ENCODE measurements around the gene ELP2.

The ELP2 gene

DNA sequence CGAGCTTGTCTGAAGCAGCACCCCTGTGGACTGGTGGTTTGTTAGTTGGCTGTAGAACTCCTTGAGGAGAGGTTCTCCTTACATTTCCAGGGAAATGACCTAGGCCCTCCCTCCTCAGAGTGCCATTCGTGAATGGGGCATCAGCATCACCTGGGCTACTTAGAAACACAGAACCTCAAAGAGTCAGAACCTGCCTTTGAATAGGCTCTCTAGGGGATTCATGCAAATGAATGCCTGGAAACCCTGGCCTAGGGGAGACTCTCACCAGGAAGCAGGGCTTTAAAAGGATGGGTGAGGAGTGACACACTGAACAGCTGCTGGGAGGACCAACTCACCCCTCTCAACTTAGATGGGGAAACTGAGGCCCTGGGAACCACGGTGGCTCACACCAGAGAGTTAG lies 55.5 kb downstream of the ELP2 start:
- in situ Hi-C loops (cut with HindIII; ENCODE audit: low sequenced_read_pairs), result no loop called here

DNA sequence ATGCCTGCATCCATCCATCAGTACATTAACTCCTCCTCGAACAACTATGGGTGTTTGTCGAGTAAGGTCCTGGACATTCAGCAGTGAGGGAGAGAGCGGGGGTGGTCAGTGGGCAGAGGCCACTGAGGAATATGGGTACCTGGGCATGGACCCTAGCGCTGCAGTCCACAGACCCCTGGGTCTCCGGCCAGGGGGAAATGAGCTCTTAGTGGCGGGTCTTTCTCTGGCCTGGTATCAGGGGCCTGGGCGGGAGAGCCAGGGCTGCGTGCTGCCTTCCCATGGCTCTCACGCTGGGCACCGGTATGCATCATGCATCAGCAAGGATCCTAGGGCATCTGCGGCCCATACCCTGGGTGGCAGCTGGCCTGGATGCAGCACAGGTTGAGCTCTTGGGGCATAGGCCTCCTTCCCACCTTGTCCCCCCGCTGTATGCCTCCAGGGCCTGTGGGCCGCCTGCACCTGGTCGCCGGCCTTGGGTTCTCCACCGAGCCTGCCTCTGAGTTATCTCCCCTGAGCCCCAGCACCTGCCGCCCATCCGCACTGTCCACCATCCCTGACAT lies 56.3 kb downstream of the ELP2 start:
- DNase-seq (ENCODE audit: low read depth), result no peak
- H3K4me3 ChIP-seq (ENCODE audit: low read depth, low read length), result peak overlapping the region; percentile 79
- TF ChIP-seq, protein P1, sequence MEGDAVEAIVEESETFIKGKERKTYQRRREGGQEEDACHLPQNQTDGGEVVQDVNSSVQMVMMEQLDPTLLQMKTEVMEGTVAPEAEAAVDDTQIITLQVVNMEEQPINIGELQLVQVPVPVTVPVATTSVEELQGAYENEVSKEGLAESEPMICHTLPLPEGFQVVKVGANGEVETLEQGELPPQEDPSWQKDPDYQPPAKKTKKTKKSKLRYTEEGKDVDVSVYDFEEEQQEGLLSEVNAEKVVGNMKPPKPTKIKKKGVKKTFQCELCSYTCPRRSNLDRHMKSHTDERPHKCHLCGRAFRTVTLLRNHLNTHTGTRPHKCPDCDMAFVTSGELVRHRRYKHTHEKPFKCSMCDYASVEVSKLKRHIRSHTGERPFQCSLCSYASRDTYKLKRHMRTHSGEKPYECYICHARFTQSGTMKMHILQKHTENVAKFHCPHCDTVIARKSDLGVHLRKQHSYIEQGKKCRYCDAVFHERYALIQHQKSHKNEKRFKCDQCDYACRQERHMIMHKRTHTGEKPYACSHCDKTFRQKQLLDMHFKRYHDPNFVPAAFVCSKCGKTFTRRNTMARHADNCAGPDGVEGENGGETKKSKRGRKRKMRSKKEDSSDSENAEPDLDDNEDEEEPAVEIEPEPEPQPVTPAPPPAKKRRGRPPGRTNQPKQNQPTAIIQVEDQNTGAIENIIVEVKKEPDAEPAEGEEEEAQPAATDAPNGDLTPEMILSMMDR (IDR thresholded peaks at IDR 0.05; ENCODE audit: low read depth, low read length, missing control alignments), result no peak
- in situ Hi-C loops (cut with HindIII; ENCODE audit: low sequenced_read_pairs), result no loop called here

More for the DNA sequence above, 55.5 kb downstream of the ELP2 start:
- H3K4me3 ChIP-seq (ENCODE audit: low read depth, low read length), result no peak overlapping the region
- DNase-seq (ENCODE audit: low read depth), result no peak
- TF ChIP-seq, protein P1 (IDR thresholded peaks at IDR 0.05; ENCODE audit: low read depth, low read length, missing control alignments), result no peak

DNA sequence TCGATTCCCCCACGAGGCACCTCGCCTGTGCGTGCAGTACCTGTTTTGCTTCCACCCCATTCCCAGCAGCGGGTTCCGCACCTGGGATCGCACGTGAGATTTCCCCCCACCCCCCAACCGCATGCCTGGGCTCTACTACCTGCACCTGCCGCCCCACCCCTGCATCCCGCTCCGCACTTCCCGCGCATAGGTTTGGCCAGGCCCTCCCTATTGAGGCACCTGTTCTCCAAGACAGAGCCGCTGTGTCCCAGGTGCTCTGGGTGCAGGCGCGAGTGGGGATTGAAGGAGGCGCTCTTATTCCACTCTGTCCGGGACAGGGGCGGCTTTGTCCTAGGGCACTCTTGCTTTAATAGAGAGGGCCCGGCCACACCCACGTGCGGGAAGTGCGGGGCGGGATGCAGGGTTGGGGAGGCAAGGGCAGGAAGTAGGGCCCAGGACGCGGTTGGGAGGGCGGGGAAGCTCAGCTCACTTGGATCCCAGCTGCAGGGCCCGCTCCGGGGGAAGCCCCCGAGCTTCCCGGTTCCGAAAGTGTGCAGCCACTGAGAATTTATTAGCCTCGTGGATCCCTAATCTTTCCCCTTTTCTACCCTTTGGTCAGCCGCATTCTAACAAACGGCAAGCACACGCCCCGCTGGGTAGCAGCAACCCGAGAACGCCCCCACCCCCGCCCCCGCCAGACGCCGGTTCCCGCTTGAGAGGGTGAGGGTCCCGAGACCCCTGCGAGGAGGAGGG lies 56.9 kb downstream of the ELP2 start:
- in situ Hi-C loops (cut with HindIII; ENCODE audit: low sequenced_read_pairs), result no loop called here
- H3K4me3 ChIP-seq (ENCODE audit: low read depth, low read length), result peak overlapping the region; percentile 79
- TF ChIP-seq, protein P1 (IDR thresholded peaks at IDR 0.05; ENCODE audit: low read depth, low read length, missing control alignments), result peak; percentile 6
- no peak for DNase-seq (ENCODE audit: low read depth)

DNA sequence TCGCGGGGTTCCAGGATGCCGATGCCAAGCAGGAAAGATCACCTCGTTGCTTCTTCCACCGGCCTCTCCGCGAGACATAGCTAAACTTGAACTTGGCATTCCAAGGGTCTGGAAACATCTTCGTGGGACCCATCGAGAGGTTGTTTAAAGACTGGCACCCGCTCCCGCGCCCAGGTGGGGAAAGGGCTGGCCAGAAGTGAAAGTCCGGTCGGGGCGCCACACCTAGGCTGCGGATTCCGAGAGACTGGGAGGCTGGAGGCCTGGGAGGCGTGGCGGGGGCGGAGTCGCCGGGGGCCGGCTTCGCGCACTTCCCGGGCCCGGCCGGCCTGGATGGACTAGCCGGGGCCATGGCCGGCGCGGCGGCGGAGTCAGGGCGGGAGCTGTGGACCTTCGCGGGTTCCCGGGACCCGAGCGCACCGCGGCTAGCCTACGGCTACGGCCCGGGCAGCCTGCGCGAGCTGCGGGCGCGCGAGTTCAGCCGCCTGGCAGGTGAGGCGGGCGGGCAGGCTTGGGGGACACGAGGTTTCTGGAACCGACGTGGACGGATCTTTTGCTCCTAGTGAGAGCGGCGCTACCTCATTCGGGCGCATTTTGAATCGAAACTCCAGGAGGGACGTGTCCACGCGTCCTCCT lies 57.6 kb downstream of the ELP2 start, which contains the start of gene MOCOS:
MOCOS (plus strand) TSS at position 305 of the 633 bp plus-strand sequence; CDS start at position 348, 43 bp downstream.
- in situ Hi-C loops (cut with HindIII; ENCODE audit: low sequenced_read_pairs), result no loop called here
- peak within 1 kb of the TSS; percentile 79 for H3K4me3 ChIP-seq (ENCODE audit: low read depth, low read length)
- DNase-seq (ENCODE audit: low read depth), result no peak
- TF ChIP-seq, protein P1 (IDR thresholded peaks at IDR 0.05; ENCODE audit: low read depth, low read length, missing control alignments), result peak; percentile 3

DNA sequence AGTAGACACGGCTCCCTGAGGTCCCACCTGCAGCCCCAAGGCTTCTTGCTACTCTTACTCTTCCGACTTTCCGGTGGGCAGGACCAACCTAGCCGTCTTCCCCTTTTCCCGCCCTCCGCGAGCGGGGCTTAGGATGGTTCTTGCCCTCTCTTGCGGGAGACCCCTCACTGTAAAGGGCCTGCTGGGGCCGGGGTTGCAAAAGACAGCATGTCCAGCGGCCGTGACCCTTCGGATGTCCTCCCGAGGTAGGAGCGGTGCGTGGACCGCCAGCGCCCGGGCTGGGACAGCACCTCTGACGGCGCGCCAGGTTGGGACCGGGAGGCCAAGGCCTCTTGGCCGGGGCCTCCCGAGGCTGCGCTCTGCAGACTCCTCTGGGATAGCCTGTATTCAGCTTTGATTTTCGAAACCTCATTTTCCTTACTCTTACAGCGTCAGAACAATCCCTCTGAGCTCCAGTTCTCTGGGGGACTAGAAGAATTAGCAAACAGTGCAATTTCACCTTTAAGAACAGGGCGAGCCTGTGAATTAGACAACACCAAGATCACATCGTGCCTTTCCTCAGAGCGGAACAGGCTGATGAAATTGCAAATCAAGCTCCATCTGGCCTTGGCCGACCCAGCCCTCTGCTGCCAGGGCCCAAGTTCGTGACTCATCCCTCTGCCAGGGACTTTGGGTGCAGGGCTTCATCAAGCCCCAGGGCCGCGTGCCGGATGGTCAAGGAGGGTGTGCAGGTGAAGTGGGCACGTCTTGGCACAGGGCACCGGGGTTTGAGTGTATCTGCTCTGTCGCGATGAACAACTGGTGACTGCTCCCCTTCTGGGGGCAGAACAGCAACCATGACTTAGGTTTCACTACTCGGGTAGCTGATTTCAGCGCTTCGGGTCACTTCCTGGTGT lies 58.4 kb downstream of the ELP2 start:
- in situ Hi-C loops (cut with HindIII; ENCODE audit: low sequenced_read_pairs), result no loop called here
- no peak for DNase-seq (ENCODE audit: low read depth)
- H3K4me3 ChIP-seq (ENCODE audit: low read depth, low read length), result peak overlapping the region; percentile 79
- TF ChIP-seq, protein P1 (IDR thresholded peaks at IDR 0.05; ENCODE audit: low read depth, low read length, missing control alignments), result no peak

DNA sequence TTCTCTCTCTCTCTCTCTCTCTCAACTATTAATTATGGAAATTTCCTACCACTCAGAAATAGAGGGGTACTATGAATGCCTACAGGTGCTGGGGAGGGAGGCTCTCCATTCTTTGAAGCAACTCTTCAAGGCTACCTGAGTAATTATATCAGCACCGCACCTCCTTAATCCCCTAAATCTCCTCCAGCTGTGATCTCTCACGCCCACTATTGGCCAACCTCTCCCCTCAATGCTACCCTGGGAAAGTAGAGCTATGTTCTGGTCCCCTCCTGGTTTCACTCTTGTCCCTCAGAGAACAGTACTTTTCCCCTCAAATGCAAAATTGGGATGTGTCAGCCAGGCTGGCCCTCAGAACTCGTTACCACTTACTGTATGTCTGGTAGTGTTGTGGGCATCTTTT lies 59.2 kb downstream of the ELP2 start:
- TF ChIP-seq, protein P1 (IDR thresholded peaks at IDR 0.05; ENCODE audit: low read depth, low read length, missing control alignments), result no peak
- DNase-seq (ENCODE audit: low read depth), result no peak
- in situ Hi-C loops (cut with HindIII; ENCODE audit: low sequenced_read_pairs), result no loop called here
- H3K4me3 ChIP-seq (ENCODE audit: low read depth, low read length), result no peak overlapping the region
